ENCODE results near the gene ZMIZ2. TPM values are rescaled to one million over a fixed set of nuclear protein-coding genes. Genes with fewer than 3 reads are reported as not detected.
A peak's percentile ranks its signal among the peaks of the same experiment; 100 is the strongest.

Gene ZMIZ2
- total and polyA plus RNA-seq, 9 of the 15 experiments (the other 6 are each of a cell fraction or from before 2014, with no cell fraction given) = 0.13 to 40.3 (median 4.9) TPM

DNA sequence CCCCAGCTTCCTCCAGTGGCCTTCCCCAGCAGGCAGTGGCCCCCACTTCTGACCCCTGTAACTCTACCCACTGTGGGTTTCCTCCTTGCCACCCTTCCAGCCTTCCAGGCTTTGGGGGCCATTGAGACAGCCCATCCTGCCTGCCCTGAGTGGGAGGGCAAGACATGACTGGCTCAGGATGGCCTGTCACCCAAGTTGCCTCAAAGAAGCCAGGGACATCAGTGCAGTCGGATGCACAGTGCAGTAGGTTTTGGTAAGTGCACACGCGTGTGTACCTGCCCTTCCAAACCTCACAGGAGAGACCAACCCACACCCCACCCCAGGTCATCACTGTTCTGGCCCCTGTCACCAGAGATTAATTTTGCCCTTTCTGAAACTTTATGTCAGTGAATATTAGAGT, 22.7 kb downstream of the ZMIZ2 start:
- no TSS peak for BruUV-seq (replicated peaks)
- Histone ChIP-seq H3K4me2 (ENCODE audit: insufficient read depth, low read length) (no peak overlapping the region), H2AFZ (ENCODE audit: low read depth, low read length) (no peak overlapping the region), H3K27ac (ENCODE audit: extremely low read depth, low read depth, low read length) (no peak overlapping the region), H4K20me1 (replicated peaks; ENCODE audit: control insufficient read depth, insufficient read depth, low read length) (no peaks in the 10 kb centered on the region), H3K27me3 (ENCODE audit: control insufficient read depth in 2 of 2, insufficient read depth in 2 of 2, low read length in 2 of 2) (no peaks in the 10 kb centered on the region), H3K4me3 (no peak overlapping the region), H3K9me3 (replicated peaks; ENCODE audit: control insufficient read depth, insufficient read depth, low read depth, low read length) (no peaks in the 10 kb centered on the region), H3K79me2 (ENCODE audit: control insufficient read depth, insufficient read depth, low read length) (no peaks in the 10 kb centered on the region), H3K9ac (ENCODE audit: insufficient read depth in 1 of 2, low read depth in 2 of 2, low read length in 2 of 2) (peak overlapping the region in 1 of 2 experiments; percentile 57; a peak in 2 of 4 replicates), H3K9me1 (ENCODE audit: control insufficient read depth, insufficient read depth, low read length) (peaks cover 5% of the 10 kb centered on the region), H3K36me3 (ENCODE audit: control insufficient read depth, insufficient read depth, low read length) (peaks cover 17% of the 10 kb centered on the region; the same call in 2 of the 3 replicates), H3K4me1 (replicated peaks in 1 of 2; ENCODE audit: control insufficient read depth in 2 of 2, insufficient read depth in 2 of 2, low read length in 2 of 2) (peaks cover 14 to 26% of the 10 kb centered on the region in 2 experiments)
- no peak for ATAC-seq
- DNase-seq (ENCODE audit: extremely low read depth in 1 of 4, low spot score in 3 of 4) = no peak
- intact Hi-C loops (cut with micrococcal nuclease) = no loop called here
- no peak for FAIRE-seq
- ChIA-PET CTCF (ENCODE audit: low intra/inter-chr PET ratio) (no interaction called here), POLR2A (interaction anchor here (0.6 to 0.8 kb wide), 4 partner anchors 85 to 302 kb away, joined by 3 to 4 read pairs (median 3); partner anchors contain the start of gene OGDH)
- in situ Hi-C loops (cut with MboI) = no loop called here
- WGBS (ENCODE audit: insufficient coverage, low coverage, missing lambda C conversion rate) = 9% methylated on average over 3 of the region's 3 CpGs
- TF ChIP-seq ZNF764 (CRISPR knock-in tag; IDR thresholded peaks at IDR 0.05; ENCODE audit: low read depth) (no peak), POLR2G (IDR thresholded peaks at IDR 0.05; ENCODE audit: low read depth, low read length) (peak; percentile 33; the same call in 1 of the 2 replicates), E2F4 (CRISPR knock-in tag; IDR thresholded peaks at IDR 0.05; ENCODE audit: low read depth) (no peak), MGA (IDR thresholded peaks at IDR 0.05) (no peak), NR2C1 (IDR thresholded peaks at IDR 0.05) (no peak), NR2C1 (tag; IDR thresholded peaks at IDR 0.05) (no peak)
